ENCODE results near the gene PDGFD. TPM values are rescaled to one million over a fixed set of nuclear protein-coding genes. Genes with fewer than 3 reads are reported as not detected.

The PDGFD gene
- total RNA-seq, 1 experiment from 2014 or later, result 1.7 TPM

GRCh38 chr11:103947546-103947919 lies 216.4 kb downstream of the PDGFD start:
- H3K9me3 ChIP-seq (ENCODE audit: control insufficient read depth, low read depth, low read length), result no peaks in the 10 kb centered on the region
- H2AK5ac ChIP-seq (ENCODE audit: insufficient read length, low read length), result no peak overlapping the region
- DNase-seq, result no peak
- H3K23ac ChIP-seq (ENCODE audit: insufficient read length, low read depth, low read length), result no peak overlapping the region
- no peak overlapping the region for H3K27ac ChIP-seq (ENCODE audit: insufficient read length, low read depth, low read length)
- H3K27me3 ChIP-seq (ENCODE audit: insufficient read depth, low read length), result no peaks in the 10 kb centered on the region
- Mint-ChIP-seq H3K9me3 (no peaks in the 10 kb centered on the region), H3K27me3 (ENCODE audit: low read depth) (no peaks in the 10 kb centered on the region), H3K36me3 (ENCODE audit: insufficient read depth in 1 of 3, low read depth in 3 of 3) (no peaks in the 10 kb centered on the region), H3K4me1 (no peaks in the 10 kb centered on the region), H3K4me3 (no peak overlapping the region), H3K27ac (no peak overlapping the region)
- WGBS (ENCODE audit: extremely low coverage, insufficient read length, low lambda C conversion rate), result no CpG with 5 or more reads among the region's 2 CpGs
- no peaks in the 10 kb centered on the region for H4K20me1 ChIP-seq (ENCODE audit: control insufficient read depth, insufficient read depth, insufficient read length)
- H3T11ph ChIP-seq (ENCODE audit: low read length), result no peak overlapping the region
- no peak overlapping the region for H3K14ac ChIP-seq (ENCODE audit: insufficient read depth, low read length)
- H3K4me1 ChIP-seq (ENCODE audit: insufficient read depth, low read length), result no peaks in the 10 kb centered on the region
- H4K8ac ChIP-seq (replicated peaks; ENCODE audit: insufficient read length, low read depth, low read length), result no peak overlapping the region
- no peak overlapping the region for H3K4me2 ChIP-seq (ENCODE audit: insufficient read depth, insufficient read length, low read length)
- no peak overlapping the region for H2BK120ac ChIP-seq (ENCODE audit: low read depth, low read length, poor library complexity, severe bottlenecking)
- H3K79me2 ChIP-seq (ENCODE audit: insufficient read depth, low read length), result 0 out of 2 replicates have a peak, but pooled peaks cover 2% of the 10 kb centered on the region
- no peak overlapping the region for H4K5ac ChIP-seq (ENCODE audit: insufficient read length, low read depth, low read length)
- no peak overlapping the region for H3K4ac ChIP-seq (ENCODE audit: low read depth, low read length)
- no peak for TF ChIP-seq CTCF (conservative IDR thresholded peaks at IDR 0.05)
- H3K79me1 ChIP-seq (ENCODE audit: insufficient read depth, low read depth, low read length, poor library complexity, severe bottlenecking), result no peaks in the 10 kb centered on the region
- no peak overlapping the region for H3K56ac ChIP-seq (ENCODE audit: insufficient read length, low read depth, low read length)
- H3K9ac ChIP-seq (ENCODE audit: extremely low read depth, insufficient read length, low read length), result no peak overlapping the region
- no peak overlapping the region for H4K91ac ChIP-seq (ENCODE audit: insufficient read length, low read depth, low read length)
- no peak overlapping the region for H2BK15ac ChIP-seq (ENCODE audit: low read depth, low read length)
- H2BK5ac ChIP-seq (ENCODE audit: insufficient read length, low read length), result no peak overlapping the region
- H3K18ac ChIP-seq (ENCODE audit: insufficient read length, low read depth, low read length), result no peak overlapping the region
- H2BK20ac ChIP-seq (ENCODE audit: low read depth, low read length, poor library complexity, severe bottlenecking), result no peak overlapping the region
- H3K23me2 ChIP-seq (ENCODE audit: insufficient read length, low read depth, low read length, poor library complexity, severe bottlenecking), result no peaks in the 10 kb centered on the region
- no peak overlapping the region for H2BK12ac ChIP-seq (ENCODE audit: insufficient read length, low read depth, low read length)
- no peak overlapping the region for H2AFZ ChIP-seq (ENCODE audit: low read length)
